Endometrial microvascular endothelial cells (primary cell): ENCODE data around the gene HOXC4. TPM values are rescaled to one million over a fixed set of nuclear protein-coding genes. Genes with fewer than 3 reads are reported as not detected.

ENCODE experiments used
- total RNA-seq: library from RNA; depleted of rRNA; stranded (reverse); fragments of >200 nt; gene quantifications from one replicate; pipeline ENCODE4 v1.2.3, GENCODE V29; 2015; ENCODE audit errors: inconsistent ontology term

Gene HOXC4
- total RNA-seq, 1 donor from 2014 or later = not detected

Other genes starting within 250 kb of the HOXC4 start
- gene HOXC13, start 115.0 kb upstream of the HOXC4 start, total RNA-seq = not detected
- gene HOXC12, start 98.9 kb upstream of the HOXC4 start, total RNA-seq = not detected
- gene HOXC11, start 80.7 kb upstream of the HOXC4 start, total RNA-seq = not detected
- not detected for gene HOTAIR, start 78.9 kb upstream of the HOXC4 start, total RNA-seq
- not detected for gene HOXC10, start 68.7 kb upstream of the HOXC4 start, total RNA-seq
- not detected for gene HOXC9, start 53.7 kb upstream of the HOXC4 start, total RNA-seq
- 0.84 TPM for gene HOXC8, start 44.9 kb upstream of the HOXC4 start, total RNA-seq
- not detected for gene HOXC6, start 25.4 kb upstream of the HOXC4 start, total RNA-seq
- not detected for gene HOXC5, start 20.8 kb upstream of the HOXC4 start, total RNA-seq
- 72.7 TPM for gene SMUG1, start 135.2 kb downstream of the HOXC4 start, total RNA-seq
- 57.1 TPM for gene CBX5, start 226.3 kb downstream of the HOXC4 start, total RNA-seq
- 737 TPM for gene HNRNPA1, start 226.9 kb downstream of the HOXC4 start, total RNA-seq
- not detected for gene NFE2, start 247.2 kb downstream of the HOXC4 start, total RNA-seq